ENCODE measurements around the gene VTN.

DNA sequence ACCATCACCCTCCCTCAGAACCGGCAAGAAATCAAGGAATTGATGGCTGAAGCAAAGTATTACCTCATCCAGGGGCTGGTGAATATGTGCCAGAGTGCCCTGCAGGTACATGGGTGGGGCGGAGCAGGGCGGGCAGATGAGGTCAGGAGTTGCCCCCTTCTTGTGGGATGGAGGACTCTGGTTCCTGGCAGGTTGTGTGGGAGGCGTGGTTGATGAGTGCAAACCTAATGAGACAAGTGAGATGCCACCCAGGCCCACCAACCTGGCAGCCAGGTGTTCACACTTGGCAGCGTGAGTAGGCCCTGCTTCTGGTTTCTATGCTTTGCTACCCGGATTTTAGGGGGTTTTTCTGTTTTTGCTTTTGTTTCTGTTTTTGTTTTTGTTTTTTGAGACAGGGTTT is 29.7 kb downstream of the VTN start:
- TF ChIP-seq, protein P1, sequence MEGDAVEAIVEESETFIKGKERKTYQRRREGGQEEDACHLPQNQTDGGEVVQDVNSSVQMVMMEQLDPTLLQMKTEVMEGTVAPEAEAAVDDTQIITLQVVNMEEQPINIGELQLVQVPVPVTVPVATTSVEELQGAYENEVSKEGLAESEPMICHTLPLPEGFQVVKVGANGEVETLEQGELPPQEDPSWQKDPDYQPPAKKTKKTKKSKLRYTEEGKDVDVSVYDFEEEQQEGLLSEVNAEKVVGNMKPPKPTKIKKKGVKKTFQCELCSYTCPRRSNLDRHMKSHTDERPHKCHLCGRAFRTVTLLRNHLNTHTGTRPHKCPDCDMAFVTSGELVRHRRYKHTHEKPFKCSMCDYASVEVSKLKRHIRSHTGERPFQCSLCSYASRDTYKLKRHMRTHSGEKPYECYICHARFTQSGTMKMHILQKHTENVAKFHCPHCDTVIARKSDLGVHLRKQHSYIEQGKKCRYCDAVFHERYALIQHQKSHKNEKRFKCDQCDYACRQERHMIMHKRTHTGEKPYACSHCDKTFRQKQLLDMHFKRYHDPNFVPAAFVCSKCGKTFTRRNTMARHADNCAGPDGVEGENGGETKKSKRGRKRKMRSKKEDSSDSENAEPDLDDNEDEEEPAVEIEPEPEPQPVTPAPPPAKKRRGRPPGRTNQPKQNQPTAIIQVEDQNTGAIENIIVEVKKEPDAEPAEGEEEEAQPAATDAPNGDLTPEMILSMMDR (IDR thresholded peaks at IDR 0.05; ENCODE audit: insufficient read depth, low read length, poor library complexity, severe bottlenecking), result no peak
- TF ChIP-seq EZH2phosphoT487 (conservative IDR thresholded peaks at IDR 0.05; ENCODE audit: low read length), result no peak
